Esophagus squamous epithelium (tissue), 5 donors: ENCODE measurements around the gene GRIN2D. TPM values are rescaled to one million over a fixed set of nuclear protein-coding genes. Genes with fewer than 3 reads are reported as not detected.

Experiments
- DNase-seq: peaks from one replicate; lab custom pipeline; 2025; lab: John Stamatoyannopoulos, UW
- H3K27ac ChIP-seq, 4 donors: fragments of 200-600 bp; sonication (generic); one replicate each; pipeline ENCODE4 v1.5.1; 2016 to 2019; ENCODE audit warnings: mild to moderate bottlenecking in 1 of 4
- H3K27me3 ChIP-seq, 4 donors: fragments of 200-600 bp; sonication (generic); 1 replicate in 3 of 4; 2 replicates in 1 of 4; pipeline versions ENCODE4 v1.5.1 to v1.6.0; 2017 to 2021; ENCODE audit warnings: antibody characterized with exemption in 1 of 4
- H3K36me3 ChIP-seq, 3 donors: fragments of 200-600 bp; sonication (generic); one replicate each; pipeline ENCODE4 v1.5.1; 2016 to 2019
- H3K4me1 ChIP-seq, 3 donors: fragments of 200-600 bp; sonication (generic); one replicate each; pipeline ENCODE4 v1.5.1; 2017 to 2019
- H3K4me3 ChIP-seq, 4 donors: fragments of 200-600 bp; sonication (generic); 1 replicate in 3 of 4; 2 replicates in 1 of 4; pipeline ENCODE4 v1.5.1; 2016 to 2019; ENCODE audit warnings: mild to moderate bottlenecking in 2 of 4, moderate library complexity in 1 of 4
- H3K9me3 ChIP-seq, 3 donors: fragments of 200-600 bp; sonication (generic); one replicate each; pipeline ENCODE4 v1.5.1; 2016 to 2019
- CTCF ChIP-seq, 6 experiments: fragments of 450-650 bp in 4 of 6; fragments of 200-600 bp in 2 of 6; sonication (generic) in 2 of 6; IDR thresholded peaks; one replicate each; pipeline ENCODE4 v1.5.1; 2016 to 2019; ENCODE audit warnings: antibody characterized with exemption in 6 of 6, mild to moderate bottlenecking in 4 of 6, moderate library complexity in 4 of 6
- POLR2A ChIP-seq, 4 donors: fragments of 450-650 bp; IDR thresholded peaks; one replicate each; pipeline ENCODE4 v1.6.1; 2017; ENCODE audit warnings: antibody characterized with exemption in 4 of 4, mild to moderate bottlenecking in 4 of 4, moderate library complexity in 3 of 4
- WGBS, 2 donors: methylation state at CpG; one replicate each; pipeline ENCODE4 v1.1.5; 2018; 5-methylcytosine and 5-hydroxymethylcytosine counted together
- intact Hi-C: fragments of 100-400 bp; cut with DNase I; formaldehyde crosslinking; loops from one replicate; pipeline ENCODE4 v1.15.0; 2022
- total RNA-seq, 4 donors: library from RNA; depleted of rRNA; stranded (reverse); fragments of >200 nt; gene quantifications; one replicate each; pipeline ENCODE4 v1.1.0, GENCODE V29; 2016
- donor health status: DM: yes; HTN: yes; CAD: no.

The GRIN2D gene
- total RNA-seq, 4 donors from 2014 or later = 0.09 to 0.47 (median 0.15) TPM

- Histone ChIP-seq H3K36me3 (peaks cover 0 to 9% (median 0%) of the 10 kb centered on the region in 3 donors), H3K27ac (no peak overlapping the region), H3K9me3 (no peaks in the 10 kb centered on the region), H3K4me1 (peaks cover 3 to 13% (median 6%) of the 10 kb centered on the region in 3 donors), H3K27me3 (no peaks in the 10 kb centered on the region), H3K4me3 (no peak overlapping the region)
- DNase-seq = no peak
- TF ChIP-seq CTCF (IDR thresholded peaks at IDR 0.05) (no peak), POLR2A (IDR thresholded peaks at IDR 0.05) (no peak)
- intact Hi-C loops = no loop called here
- WGBS, 2 donors = 88 to 89% methylated on average over 4 to 5 of the region's 5 CpGs
Measured at GRCh38 chr19:48359123-48359522, 34.3 kb upstream of the GRIN2D start.

- TF ChIP-seq CTCF (IDR thresholded peaks at IDR 0.05) (no peak), POLR2A (IDR thresholded peaks at IDR 0.05) (no peak)
- Histone ChIP-seq H3K27me3 (no peaks in the 10 kb centered on the region), H3K4me1 (peaks cover 6 to 21% (median 9%) of the 10 kb centered on the region in 3 donors), H3K36me3 (peaks cover 0 to 9% (median 0%) of the 10 kb centered on the region in 3 donors), H3K9me3 (no peaks in the 10 kb centered on the region), H3K4me3 (no peak overlapping the region), H3K27ac (no peak overlapping the region)
- intact Hi-C loops = no loop called here
- 89 to 91% methylated on average over 3 of the region's 3 CpGs for WGBS, 2 donors
- DNase-seq = no peak
Measured at GRCh38 chr19:48361912-48362311, 31.6 kb upstream of the GRIN2D start.

- no peaks in the 10 kb centered on the region for H3K27me3 ChIP-seq
- peaks cover 0 to 9% (median 0%) of the 10 kb centered on the region in 3 donors for H3K36me3 ChIP-seq
- peak overlapping the region; percentile 41 to 80 (median 64) for H3K4me3 ChIP-seq
- intact Hi-C loops = no loop called here
- TF ChIP-seq CTCF (IDR thresholded peaks at IDR 0.05) (peak in 4 of 6 experiments; percentile 12 to 26 (median 24)), POLR2A (IDR thresholded peaks at IDR 0.05) (peak in 2 of 4 donors; percentile 9 to 30)
- H3K27ac ChIP-seq = peak overlapping the region; percentile 92 to 98 (median 96)
- H3K4me1 ChIP-seq = peaks cover 6 to 21% (median 9%) of the 10 kb centered on the region in 3 donors
- peak; percentile 69 for DNase-seq
- no peaks in the 10 kb centered on the region for H3K9me3 ChIP-seq
- WGBS, 2 donors = 13 to 20% methylated on average over 4 to 8 of the region's 26 CpGs
Measured at GRCh38 chr19:48362716-48363499, 30.6 kb upstream of the GRIN2D start.

- H3K27ac ChIP-seq = peak overlapping the region; percentile 92 to 98 (median 96)
- DNase-seq = no peak
- peaks cover 0 to 9% (median 0%) of the 10 kb centered on the region in 3 donors for H3K36me3 ChIP-seq
- no peak for TF ChIP-seq CTCF (IDR thresholded peaks at IDR 0.05)
- TF ChIP-seq POLR2A (IDR thresholded peaks at IDR 0.05) = no peak
- intact Hi-C loops = no loop called here
- WGBS, 2 donors = 0 to 2% methylated on average over 6 of the region's 10 CpGs
- no peaks in the 10 kb centered on the region for H3K9me3 ChIP-seq
- H3K27me3 ChIP-seq = no peaks in the 10 kb centered on the region
- peak overlapping the region; percentile 41 to 80 (median 64) for H3K4me3 ChIP-seq
- peaks cover 6 to 21% (median 9%) of the 10 kb centered on the region in 3 donors for H3K4me1 ChIP-seq
Measured at GRCh38 chr19:48363500-48363809, 30.0 kb upstream of the GRIN2D start.
